MM.1S (cell line): ENCODE results near the gene ZNF609.

Experiments
- EZH2 ChIP-seq: fragments of 300-600 bp; sonication (generic); optimal IDR thresholded peaks from 2 replicates; pipeline ENCODE3; 2017; ENCODE audit warnings: low read depth, mild to moderate bottlenecking, antibody characterized with exemption, low read length, mixed read lengths
- TF ChIP-seq, protein P1 (sequence below): fragments of 300-600 bp; sonication (generic); IDR thresholded peaks from 2 replicates; pipeline ENCODE4 v1.5.1; 2016; ENCODE audit warnings: antibody characterized with exemption, low read length, mixed read lengths

DNA sequence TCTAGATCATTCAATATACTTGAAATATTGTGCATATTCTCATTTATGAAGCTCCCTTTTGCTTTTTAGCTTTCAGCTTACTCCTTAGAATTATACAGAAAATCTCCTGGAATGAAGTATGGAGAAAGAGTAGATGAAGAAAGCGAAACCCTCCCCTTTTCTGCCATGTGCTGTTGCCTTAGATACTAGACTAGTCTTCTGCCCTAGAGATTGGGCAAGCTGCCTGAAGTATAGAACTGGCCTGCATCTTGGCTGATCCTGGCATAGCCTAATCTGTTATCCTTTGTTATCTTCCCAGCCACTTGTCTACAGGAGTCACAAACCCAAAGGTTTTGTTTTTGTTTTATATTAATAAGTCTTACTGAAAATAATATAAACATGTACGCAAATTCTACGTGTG lies 176.2 kb downstream of the ZNF609 start:
- TF ChIP-seq, protein P1, sequence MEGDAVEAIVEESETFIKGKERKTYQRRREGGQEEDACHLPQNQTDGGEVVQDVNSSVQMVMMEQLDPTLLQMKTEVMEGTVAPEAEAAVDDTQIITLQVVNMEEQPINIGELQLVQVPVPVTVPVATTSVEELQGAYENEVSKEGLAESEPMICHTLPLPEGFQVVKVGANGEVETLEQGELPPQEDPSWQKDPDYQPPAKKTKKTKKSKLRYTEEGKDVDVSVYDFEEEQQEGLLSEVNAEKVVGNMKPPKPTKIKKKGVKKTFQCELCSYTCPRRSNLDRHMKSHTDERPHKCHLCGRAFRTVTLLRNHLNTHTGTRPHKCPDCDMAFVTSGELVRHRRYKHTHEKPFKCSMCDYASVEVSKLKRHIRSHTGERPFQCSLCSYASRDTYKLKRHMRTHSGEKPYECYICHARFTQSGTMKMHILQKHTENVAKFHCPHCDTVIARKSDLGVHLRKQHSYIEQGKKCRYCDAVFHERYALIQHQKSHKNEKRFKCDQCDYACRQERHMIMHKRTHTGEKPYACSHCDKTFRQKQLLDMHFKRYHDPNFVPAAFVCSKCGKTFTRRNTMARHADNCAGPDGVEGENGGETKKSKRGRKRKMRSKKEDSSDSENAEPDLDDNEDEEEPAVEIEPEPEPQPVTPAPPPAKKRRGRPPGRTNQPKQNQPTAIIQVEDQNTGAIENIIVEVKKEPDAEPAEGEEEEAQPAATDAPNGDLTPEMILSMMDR, result no peak
- no peak for TF ChIP-seq EZH2
